Activated CD8-positive, alpha-beta memory T cell treated with anti-CD3 and anti-CD28 coated beads for 24 hours (primary cell): ENCODE measurements around the gene ANKRD62.
"Not testable (repeated sequence)": the region's sequence is repeated elsewhere in the genome, so short reads cannot be mapped to it uniquely, and the experiment has no call there.

Experiments used
- DNase-seq: peaks from one replicate; pipeline ENCODE4 v3.0.0-alpha.2; 2020

ANKRD62 gene

DNA sequence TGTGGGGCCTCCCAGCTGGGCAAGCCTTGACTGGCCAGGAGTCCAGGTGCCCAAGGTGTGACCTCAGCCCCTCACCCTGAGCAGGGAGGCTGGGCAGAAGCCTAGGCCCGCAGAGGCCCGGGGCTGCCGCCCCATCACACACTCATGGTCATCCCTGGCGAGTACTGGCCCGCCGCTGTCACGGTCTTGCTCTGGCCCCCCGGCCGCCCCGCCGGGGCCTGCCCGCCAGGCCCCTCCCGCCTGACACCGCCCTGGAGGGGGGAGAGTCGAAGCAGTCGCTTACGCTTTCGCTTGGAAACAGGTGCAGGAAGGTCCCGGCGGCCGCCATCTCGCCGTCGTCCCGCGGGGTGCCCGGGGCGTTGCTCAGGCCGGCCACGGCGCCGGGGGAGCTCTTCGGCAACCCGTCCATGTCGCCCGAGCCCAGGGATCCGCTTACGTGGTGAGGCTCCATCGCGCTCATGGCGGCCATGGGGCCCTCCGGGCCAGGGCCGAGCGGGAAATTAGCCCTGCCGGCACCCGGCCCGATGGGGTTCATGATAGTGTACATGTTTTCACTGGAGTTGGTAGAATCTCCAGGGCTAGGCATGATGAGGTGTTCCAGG lies 26.6 kb upstream of the ANKRD62 start:
- DNase-seq, result no peak

GRCh38 chr18:12067671-12068070 lies 26.0 kb upstream of the ANKRD62 start:
- DNase-seq, result no peak

- DNase-seq, result not testable (repeated sequence)
Measured at GRCh38 chr18:12068316-12068949, 25.2 kb upstream of the ANKRD62 start.

DNA sequence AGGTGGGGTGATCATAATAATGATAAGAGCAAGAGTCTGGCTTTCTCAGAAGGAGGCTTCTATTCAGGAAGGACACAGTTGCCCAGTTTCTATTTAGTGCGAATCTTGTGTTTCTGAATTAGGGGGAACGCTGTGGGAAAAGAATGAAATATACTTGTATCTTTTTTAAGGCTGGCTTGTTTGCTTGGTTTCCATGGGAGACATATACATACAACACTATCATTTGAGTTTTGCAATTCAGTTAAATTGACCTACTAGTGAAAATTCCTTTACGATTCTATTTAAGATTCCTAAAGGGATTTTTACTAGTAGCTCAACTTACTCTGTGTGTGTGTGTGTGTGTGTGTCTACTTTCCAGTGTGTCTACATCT lies 24.7 kb upstream of the ANKRD62 start:
- DNase-seq, result no peak

DNA sequence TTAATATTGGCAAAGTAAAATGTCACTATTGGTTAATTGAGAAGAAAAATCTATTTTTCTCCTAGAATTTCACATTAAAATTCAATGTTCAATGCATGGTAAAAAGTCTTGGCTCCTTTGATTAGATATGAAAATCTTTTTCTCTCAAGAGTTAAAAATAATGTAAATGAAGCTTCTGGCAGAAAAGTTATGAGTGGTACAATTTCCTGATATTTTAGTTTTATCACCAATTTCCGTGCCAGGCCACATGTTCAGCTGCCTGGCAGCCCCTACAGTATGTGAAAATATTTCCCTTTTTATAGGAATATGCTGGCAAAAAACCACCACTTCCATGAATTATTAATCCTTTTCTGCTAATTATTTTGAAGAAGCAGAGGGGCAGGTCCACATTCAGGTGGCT lies 22.6 kb upstream of the ANKRD62 start:
- DNase-seq, result not testable (repeated sequence)

DNA sequence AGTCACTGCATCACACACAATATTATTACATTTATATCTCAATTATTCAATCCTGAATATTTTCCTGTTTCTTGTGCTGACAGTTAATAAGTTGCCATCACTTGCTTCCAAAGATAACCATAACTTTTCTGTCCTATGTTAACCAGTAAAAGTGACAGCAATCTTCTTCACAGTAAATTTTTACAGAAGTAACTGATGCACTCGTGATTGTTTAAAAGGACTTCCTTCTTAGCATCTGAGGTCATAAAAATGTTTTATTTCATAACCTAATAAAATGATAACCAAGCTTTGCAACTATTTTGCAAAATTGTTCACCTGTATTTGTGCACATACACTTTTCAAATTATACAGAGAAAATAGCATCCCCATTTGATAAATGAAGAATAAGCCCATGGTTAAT lies 20.6 kb upstream of the ANKRD62 start:
- DNase-seq, result no peak

GRCh38 chr18:12074736-12075135 lies 18.9 kb upstream of the ANKRD62 start:
- no peak for DNase-seq

DNA sequence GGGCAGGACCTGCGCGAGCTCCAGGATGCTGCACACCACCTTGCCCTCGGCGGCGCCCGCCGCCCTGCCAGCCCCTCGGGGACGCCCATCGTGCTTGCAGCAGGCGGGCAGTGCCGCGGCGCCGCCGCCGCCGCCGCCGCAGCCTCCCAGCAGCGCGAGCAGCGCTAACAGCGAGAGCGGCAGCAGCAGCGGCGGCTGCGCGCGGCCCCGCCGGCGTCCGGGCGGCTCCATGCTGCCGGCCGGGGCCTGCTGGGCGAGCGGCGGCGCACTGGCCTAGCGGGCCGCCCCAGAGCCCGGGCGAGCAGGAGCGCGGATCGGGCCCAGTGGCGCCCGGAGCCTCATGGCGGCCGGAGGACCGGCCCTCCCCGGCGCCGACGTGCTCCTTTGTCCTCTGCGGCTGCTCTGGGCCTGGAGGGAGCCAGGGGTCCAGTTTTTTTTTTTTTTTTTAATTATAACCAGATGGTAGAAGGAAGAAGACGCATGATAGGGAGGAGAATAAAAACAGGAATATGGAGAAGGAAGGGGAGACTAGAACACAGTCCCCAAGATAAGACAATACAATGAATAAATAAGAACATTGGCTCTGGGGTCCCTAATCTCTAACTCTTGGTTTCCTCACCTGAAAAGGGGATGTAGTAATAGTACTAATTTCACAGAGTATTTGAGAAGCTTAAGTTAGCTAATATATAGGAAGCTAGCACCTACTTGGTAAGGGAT lies 17.1 kb upstream of the ANKRD62 start:
- DNase-seq, result no peak

GRCh38 chr18:12077994-12078393 lies 15.6 kb upstream of the ANKRD62 start:
- not testable (repeated sequence) for DNase-seq

GRCh38 chr18:12079491-12080237 lies 14.0 kb upstream of the ANKRD62 start:
- no peak for DNase-seq

DNA sequence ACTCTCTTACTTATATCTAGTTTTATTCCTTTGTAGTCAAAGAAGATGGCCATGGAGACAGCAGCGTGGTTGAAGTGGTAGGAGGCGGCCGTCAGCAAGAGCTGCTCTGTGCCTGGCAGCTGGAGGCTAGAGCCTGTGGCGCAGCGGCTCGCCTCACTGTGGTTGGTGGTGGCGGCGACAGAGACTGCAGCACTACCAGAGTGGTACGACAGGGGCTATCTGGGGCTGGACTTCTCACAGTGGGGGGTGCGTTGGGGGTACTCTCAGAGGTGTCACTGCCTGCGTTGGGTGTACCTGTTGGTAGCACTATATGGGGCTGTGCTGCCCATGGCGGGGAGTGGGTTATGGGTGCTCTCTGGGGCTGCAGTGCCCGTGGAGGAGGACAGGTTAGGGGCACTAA lies 8.5 kb upstream of the ANKRD62 start:
- no peak for DNase-seq

DNA sequence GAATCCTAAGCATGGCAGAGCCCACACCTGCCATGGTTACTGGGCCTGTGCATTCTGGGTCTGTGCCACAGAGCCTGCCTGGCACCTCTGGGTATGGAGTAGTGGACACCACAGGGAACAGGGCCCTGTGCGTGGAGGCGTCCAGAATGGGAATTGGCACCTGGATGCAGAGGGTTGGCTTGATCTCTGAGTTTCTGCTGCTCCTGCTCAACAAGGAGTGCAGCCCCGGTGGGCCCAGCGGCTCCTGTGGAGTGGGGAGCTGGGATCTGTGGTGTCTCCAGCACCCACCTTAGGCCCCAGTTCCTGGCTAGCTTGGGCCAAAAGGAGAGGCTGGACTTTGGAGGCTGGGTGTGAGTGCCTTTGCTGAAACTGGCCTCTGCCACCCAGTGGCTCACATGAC lies 7.9 kb upstream of the ANKRD62 start:
- DNase-seq, result no peak

DNA sequence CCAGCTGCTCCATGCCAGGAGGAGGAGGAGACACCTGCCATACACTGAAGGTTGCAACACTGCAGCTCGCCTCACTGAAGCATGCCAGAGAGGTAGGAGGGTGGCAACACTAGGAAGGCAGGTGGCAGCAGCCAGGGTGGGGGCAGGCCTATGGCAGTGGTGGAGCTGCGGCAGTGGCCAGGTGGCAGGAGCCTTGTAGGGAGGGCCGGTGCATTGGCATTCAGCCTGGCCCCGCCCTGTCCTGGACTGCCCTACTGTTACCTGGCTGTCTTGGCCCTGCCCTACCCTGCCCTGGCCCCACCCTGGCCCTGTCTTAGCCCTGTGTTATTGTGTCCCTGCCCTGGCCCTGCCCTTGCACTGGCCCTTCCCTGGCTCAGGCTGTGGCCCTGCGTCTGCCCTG lies 7.4 kb upstream of the ANKRD62 start:
- DNase-seq, result no peak

GRCh38 chr18:12086677-12087470 lies 6.8 kb upstream of the ANKRD62 start:
- DNase-seq, result no peak

DNA sequence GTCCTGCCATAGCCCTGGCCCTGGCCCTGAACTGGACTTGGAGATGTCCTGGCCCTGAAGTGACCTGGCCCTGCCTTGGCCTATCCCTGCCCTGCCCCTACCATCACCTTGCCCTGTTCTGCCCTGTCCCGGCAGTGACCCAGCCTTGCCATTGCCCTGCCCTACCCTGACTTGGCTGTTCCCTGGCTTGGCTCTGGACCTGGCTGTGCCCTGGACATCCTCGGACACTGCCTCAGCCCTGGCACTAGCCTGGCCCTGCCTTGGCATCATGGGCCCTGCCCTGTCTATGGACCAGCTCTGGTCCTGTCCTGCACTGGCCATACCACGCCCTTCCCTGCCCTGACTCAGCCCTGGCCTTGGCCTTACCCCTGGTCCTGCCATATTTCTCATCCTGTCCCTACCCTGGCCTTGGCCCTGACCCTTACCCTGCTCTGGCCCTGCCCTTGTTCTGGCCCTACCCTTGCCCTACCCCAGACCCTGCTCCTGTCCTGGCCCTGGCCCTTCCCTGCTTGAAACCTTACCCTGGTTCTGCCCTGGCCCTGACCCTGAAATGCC lies 6.1 kb upstream of the ANKRD62 start:
- DNase-seq, result no peak

DNA sequence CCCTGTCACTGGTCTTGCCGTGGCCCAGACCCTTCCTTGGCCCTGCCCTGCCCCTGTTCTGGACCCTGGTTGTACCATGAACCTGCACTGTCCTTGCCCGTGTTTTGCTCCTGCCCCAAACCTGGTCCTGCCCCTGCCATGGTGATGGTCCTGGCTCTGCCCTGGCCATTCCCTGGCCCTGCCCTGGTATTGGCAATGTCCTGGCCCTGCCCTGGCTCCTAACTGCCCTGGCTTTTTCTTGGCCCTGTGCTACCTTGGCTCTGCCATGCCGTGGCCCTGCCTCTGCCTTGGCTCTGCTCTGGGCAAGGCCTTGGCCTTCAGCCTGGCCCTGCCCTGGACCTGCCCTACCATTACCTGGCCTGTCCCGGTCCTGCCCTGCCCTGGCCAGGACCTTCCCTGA lies 5.5 kb upstream of the ANKRD62 start:
- no peak for DNase-seq

- no peak for DNase-seq
Measured at GRCh38 chr18:12088731-12089375, 4.8 kb upstream of the ANKRD62 start.

GRCh38 chr18:12091538-12092141 lies 2.0 kb upstream of the ANKRD62 start:
- DNase-seq, result no peak

DNA sequence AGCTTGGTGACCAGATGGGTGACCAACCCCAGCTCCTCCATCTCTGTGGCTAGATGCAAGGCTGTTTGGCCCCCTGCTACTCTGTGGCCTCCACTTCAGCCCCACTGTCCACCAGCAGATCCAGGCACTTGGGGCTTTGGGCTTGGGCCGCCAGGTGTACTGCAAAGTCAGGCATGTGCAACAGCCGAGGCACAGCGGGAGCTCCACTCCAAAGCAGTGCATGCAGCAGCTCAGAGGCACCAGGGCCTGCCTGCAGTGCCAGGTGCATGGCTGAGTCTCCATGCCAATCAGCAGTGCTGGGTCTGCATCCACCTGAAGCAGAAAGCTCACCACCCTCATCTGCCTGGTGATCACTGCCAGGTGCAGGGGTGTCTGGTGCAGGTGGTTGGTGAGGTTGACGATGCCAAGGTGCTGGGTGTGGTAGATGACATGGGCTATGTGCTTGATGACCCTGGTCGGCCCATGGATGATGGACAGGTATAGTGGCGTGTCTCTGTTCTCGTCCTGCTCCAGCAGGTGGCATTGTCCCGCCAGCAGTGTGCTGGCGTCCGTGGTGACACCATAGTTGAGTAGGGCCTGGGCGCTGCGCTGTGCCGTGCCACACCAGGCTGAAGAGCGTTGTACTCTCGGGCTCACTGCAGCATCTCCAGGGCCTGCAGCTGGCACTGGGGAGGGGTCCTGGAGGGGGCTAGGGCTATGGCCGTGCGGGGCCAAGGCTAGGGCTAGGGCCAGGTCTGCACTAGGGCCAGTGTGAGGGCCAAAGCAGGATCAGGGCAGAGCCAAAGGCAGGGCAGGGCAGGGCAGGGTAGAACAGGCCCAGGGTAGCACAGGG lies 1.0 kb upstream of the ANKRD62 start:
- no peak for DNase-seq

GRCh38 chr18:12098374-12098773 lies 4.7 kb downstream of the ANKRD62 start:
- DNase-seq, result no peak

GRCh38 chr18:12099160-12099559 lies 5.5 kb downstream of the ANKRD62 start:
- no peak for DNase-seq
